ENCODE measurements around the gene CBL. TPM values are rescaled to one million over a fixed set of nuclear protein-coding genes. Genes with fewer than 3 reads are reported as not detected.

The CBL gene
- polyA plus RNA-seq, 2 of the 4 experiments (the other 2 are of a cell fraction): 6.0 to 14.1 TPM

DNA sequence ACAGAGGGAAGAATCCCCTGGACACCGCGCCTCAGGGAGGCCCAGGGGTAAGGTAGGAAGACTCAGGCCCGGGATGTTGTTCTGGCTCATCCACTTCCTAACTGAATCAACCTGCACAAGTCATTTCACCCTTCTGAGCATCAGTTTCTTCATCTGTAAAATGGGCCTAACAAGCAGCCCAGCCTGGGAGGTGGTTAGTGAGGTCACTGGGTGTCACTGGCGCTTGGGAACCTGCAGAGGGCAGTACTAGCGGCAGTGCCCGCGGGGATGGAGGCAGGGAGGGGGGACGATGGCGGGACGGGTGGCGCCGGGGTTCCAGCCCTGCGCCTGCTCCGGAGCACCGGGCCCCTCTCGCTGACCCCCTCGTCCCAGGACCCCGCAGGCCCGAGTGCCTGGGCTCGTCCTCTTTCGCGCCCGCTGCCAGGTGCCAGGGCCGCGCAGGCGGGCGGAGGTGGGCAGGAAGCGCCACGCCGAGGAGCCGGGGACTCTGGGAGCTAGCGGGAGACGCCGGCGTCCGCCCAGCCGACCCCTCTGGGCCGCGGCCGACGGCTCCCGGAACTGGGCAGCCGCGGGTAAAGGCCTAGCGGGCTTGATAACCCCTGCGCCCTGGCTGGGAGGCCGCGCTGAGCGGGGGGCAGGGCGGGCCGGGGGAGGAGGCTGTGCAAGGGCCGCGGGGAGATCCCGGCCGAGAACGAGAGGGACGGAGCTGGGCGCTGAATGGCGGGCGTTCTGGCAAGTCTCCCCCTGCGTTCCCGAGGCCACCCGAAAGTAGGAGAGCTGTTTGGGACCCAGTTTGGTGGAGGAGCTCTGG lies 37.5 kb upstream of the CBL start, which contains the start of gene NLRX1:
Gene NLRX1, plus strand, starts transcription at position 255 of the 811 bp plus-strand sequence. CDS start 2,679 bp downstream, outside the sequence.
- H3K4me1 ChIP-seq: peaks cover 16% of the 10 kb centered on the region
- DNase-seq (ENCODE audit: low read depth in 1 of 2, low spot score in 1 of 2) (peak; percentile 86 to 87), ATAC-seq (peak; percentile 92), FAIRE-seq (no peak)
- ChIA-PET POLR2A (interaction anchor here (0.7 to 1.5 kb wide), 12 partner anchors 9 to 154 kb away, joined by 3 to 10 read pairs (median 3); partner anchors contain the start of genes C2CD2L, CBL, DPAGT1 and HINFP), CTCF (interaction anchor here (0.5 to 3.2 kb wide), 26 partner anchors 8 to 211 kb away, joined by 3 to 25 read pairs (median 4); partner anchors contain the start of genes C2CD2L, CBL and NHERF4)
- peak within 1 kb of the TSS; percentile 75 for H3K4me3 ChIP-seq
- H3K4me2 ChIP-seq: peak within 1 kb of the TSS; percentile 63
- WGBS (ENCODE audit: missing lambda C conversion rate): 33% methylated on average over 6 of the region's 63 CpGs
- peak within 1 kb of the TSS; percentile 95 to 99 for H3K27ac ChIP-seq
- no peaks in the 10 kb centered on the region for H3K9me3 ChIP-seq
- peak; percentile 84 for TF ChIP-seq POLR2A (IDR thresholded peaks at IDR 0.05; ENCODE audit: low read length)
- peak in 1 of 2 experiments; percentile 68; a peak in 2 of 5 replicates for TF ChIP-seq JUN (IDR thresholded peaks at IDR 0.05)
- TF ChIP-seq CTCF (IDR thresholded peaks at IDR 0.05): peak; percentile 73
- TF ChIP-seq RCOR1 (IDR thresholded peaks at IDR 0.05; ENCODE audit: low read depth, low read length): peak; percentile 97
- TF ChIP-seq HOXA7 (CRISPR knock-in tag; IDR thresholded peaks at IDR 0.05): no peak
- peak; percentile 98 for TF ChIP-seq KDM1A (IDR thresholded peaks at IDR 0.05; ENCODE audit: low read depth)
- TF ChIP-seq MAZ (IDR thresholded peaks at IDR 0.05; ENCODE audit: borderline replicate concordance, low read depth, low read length): no peak
- TF ChIP-seq RFX5 (IDR thresholded peaks at IDR 0.05): no peak
- TF ChIP-seq BHLHE40 (IDR thresholded peaks at IDR 0.05; ENCODE audit: low read depth, low read length): no peak
- TF ChIP-seq, protein P1, sequence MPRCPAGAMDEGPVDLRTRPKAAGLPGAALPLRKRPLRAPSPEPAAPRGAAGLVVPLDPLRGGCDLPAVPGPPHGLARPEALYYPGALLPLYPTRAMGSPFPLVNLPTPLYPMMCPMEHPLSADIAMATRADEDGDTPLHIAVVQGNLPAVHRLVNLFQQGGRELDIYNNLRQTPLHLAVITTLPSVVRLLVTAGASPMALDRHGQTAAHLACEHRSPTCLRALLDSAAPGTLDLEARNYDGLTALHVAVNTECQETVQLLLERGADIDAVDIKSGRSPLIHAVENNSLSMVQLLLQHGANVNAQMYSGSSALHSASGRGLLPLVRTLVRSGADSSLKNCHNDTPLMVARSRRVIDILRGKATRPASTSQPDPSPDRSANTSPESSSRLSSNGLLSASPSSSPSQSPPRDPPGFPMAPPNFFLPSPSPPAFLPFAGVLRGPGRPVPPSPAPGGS (IDR thresholded peaks at IDR 0.05): peak; percentile 37; the same call in 1 of the 3 replicates
- peak; percentile 98 for TF ChIP-seq CHD4 (IDR thresholded peaks at IDR 0.05; ENCODE audit: borderline replicate concordance)
- TF ChIP-seq TFCP2L1 (CRISPR knock-in tag; IDR thresholded peaks at IDR 0.05): 0 out of 2 replicates have a peak, but pooled peaks have one; percentile 60
- TF ChIP-seq, protein P2, sequence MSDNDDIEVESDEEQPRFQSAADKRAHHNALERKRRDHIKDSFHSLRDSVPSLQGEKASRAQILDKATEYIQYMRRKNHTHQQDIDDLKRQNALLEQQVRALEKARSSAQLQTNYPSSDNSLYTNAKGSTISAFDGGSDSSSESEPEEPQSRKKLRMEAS (IDR thresholded peaks at IDR 0.05): peak; percentile 54
- no peak for TF ChIP-seq KDM5A (IDR thresholded peaks at IDR 0.05)
- no peak for TF ChIP-seq CEBPB (IDR thresholded peaks at IDR 0.05)
- peak; percentile 15 to 30; a peak in 1 of 5 replicates for TF ChIP-seq RAD21 (conservative IDR thresholded peaks at IDR 0.05 in 1 of 2, IDR thresholded peaks at IDR 0.05 in 1 of 2)
- no peak for TF ChIP-seq ZSCAN20 (CRISPR knock-in tag; IDR thresholded peaks at IDR 0.05)
- peak; percentile 39 for TF ChIP-seq SMC3 (IDR thresholded peaks at IDR 0.05)
- TF ChIP-seq PHF8 (IDR thresholded peaks at IDR 0.05; ENCODE audit: borderline replicate concordance, low read depth): peak; percentile 86
- peak; percentile 89 for TF ChIP-seq HDAC2 (IDR thresholded peaks at IDR 0.05)
- peak; percentile 42; the same call in 1 of the 2 replicates for TF ChIP-seq E2F6 (IDR thresholded peaks at IDR 0.05; ENCODE audit: borderline replicate concordance, low read depth)
- no peak for TF ChIP-seq CBX2 (IDR thresholded peaks at IDR 0.05; ENCODE audit: borderline replicate concordance, low read depth)
- peak; percentile 23; the same call in 1 of the 2 replicates for TF ChIP-seq ESRRA (IDR thresholded peaks at IDR 0.05; ENCODE audit: borderline replicate concordance, low read length)
- TF ChIP-seq EP300 (IDR thresholded peaks at IDR 0.05): no peak

Data from A549 (cell line).